Measurements from ENCODE around the gene HMGN1.

DNA sequence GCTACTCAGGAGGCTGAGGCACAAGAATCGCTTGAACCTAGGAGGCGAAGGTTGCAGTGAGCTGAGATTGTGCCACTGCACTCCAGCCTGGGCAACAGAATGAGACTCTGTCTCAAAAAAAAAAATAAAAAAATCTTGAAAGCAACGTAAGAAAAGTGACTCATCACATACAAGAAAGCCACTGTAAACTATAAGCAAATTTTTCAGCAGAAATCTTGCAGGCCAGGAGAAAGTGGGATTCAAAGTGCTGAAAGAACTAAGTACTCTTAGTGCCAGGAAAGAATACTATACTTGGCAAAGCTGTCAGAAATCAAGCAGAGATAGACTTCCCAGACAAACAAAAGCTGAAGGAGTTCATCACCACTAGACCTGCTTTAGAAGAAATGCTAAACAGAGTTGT lies 4.4 kb upstream of the HMGN1 start:
- TF ChIP-seq USF2 (CRISPR knock-in tag; IDR thresholded peaks at IDR 0.05) (no peak), ZNF317 (CRISPR knock-in tag; IDR thresholded peaks at IDR 0.05; ENCODE audit: borderline replicate concordance, low read depth) (no peak)
